Activated T-helper 1 cell treated with anti-CD3 and anti-CD28 coated beads, Interleukin-2, amount 50 U/mL, for 16 hours (primary cell): ENCODE data around the gene KNCN.

ENCODE experiments used
- DNase-seq, 2 donors: peaks; one replicate each; pipeline ENCODE4 v3.0.0-alpha.2; 2020; ENCODE audit warnings: low read depth in 1 of 2, low spot score in 1 of 2

The KNCN gene

DNA sequence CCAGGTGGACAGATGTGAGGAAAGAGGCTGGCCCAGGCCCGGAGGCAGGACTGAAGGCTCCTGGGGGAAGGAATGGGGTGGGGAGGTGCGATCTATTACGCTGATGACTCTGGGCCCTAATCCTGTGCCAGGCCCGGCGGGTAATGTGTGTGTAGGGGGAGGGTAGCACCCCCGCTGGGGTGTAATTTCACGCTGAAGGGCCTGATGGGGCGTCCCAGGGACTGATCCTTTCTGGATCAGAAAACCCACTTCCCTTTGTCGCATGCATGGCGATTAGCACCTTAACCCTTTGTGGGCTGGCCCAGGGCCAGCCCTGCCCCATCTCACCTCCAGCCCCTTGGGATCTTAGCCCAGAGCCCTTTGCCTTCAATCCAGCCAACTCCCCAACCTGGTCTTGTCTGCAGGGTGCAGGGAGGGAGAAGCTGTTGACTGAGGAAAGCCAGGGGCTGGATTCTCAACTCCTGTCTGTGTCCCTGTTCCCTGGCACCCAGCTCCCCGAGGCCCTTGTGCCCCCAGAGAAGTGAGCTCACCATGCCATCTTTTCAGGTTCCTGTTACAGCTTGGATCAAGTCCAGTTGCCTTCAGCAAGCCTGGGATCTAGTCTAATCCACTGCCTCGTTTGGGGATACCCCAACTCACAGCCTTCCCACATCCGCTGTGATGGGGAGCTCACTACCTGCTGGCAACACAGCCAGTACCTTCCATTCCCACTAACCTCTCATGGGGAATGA lies 26.0 kb downstream of the KNCN start:
- no peak for DNase-seq

- DNase-seq = no peak
Observed at GRCh38 chr1:46524843-46525242, 26.6 kb downstream of the KNCN start.

DNA sequence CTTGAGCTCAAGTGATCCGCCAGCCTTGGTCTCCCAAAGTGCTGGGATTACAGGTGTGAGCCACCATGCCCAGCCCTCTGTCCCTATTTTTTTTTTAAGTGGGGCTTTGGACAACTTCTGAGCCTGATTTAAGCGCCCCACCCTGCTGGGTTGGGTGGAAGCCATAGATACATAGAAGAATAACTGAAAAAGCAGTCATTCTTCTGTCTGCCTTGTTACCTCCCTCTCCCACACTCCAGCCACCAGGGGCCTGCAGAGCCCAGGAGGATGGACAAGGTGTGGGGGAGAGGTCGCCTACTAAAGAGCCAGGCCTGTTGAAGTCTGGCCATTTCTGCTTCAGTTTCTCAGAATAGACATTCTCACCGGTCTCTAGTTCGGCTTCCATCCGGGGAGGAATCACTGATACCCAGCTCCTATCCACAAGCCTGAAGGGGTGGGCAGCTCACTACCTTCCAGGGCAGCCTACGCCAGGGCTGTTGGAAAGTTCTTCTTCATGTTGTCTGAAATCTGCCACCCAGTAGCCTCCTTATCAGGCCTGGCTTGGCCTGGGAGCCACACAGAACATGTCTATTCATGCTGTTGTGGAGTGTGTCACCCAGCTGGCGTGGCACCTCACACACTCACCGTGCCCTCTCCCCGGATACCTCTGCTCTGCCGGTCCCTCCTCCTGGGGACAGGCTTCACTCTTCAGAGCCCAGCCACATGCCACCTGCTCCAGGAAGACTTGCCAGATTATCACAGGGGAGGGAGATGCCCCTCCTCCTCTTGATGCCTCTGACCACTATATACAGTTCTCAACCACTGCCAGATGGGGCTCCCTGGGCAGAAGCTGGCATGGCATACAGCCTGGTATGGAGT lies 27.7 kb downstream of the KNCN start:
- no peak for DNase-seq

- DNase-seq = no peak
Observed at GRCh38 chr1:46522969-46523320, 28.5 kb downstream of the KNCN start.

DNA sequence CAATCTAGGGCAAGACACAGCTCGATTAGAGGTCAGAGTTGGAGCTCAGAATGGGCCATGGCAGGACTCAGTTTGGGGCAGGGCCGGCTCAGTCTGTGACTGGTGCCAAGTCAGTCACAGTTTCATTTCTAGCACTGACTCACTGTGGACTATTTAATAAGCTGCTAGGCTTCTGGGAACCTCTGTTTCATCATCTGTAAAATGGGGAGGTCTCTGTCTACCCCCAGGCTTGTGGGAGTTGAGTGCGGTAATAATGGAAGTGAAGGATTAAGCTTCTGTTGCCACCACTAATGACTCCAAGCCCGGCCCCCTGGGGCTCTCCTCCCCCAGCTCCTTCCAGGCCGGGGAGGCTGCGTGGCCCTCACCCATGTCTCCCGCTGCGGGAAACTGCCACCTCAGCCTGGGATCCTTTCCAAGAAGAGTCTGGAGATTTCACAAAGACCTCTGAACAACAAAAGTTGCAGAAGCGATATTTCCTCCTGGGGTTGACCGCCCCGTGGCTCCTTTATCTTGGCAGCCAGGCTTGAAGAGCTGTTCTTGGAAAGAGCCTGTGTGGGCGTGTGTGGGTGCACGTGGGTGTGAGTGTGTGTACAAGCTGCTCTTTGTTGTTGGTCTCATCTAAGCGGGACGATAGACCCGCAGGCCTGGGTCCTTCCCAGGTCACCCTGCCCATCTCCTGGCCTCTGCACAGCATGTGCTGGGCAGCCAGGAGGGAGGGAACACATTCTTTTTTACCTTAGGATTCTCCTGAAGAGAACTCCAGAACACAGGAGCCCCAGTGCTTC lies 29.1 kb downstream of the KNCN start:
- no peak for DNase-seq

GRCh38 chr1:46521414-46521813 lies 30.0 kb downstream of the KNCN start:
- DNase-seq = no peak

GRCh38 chr1:46520063-46520911 lies 31.2 kb downstream of the KNCN start:
- no peak for DNase-seq

DNA sequence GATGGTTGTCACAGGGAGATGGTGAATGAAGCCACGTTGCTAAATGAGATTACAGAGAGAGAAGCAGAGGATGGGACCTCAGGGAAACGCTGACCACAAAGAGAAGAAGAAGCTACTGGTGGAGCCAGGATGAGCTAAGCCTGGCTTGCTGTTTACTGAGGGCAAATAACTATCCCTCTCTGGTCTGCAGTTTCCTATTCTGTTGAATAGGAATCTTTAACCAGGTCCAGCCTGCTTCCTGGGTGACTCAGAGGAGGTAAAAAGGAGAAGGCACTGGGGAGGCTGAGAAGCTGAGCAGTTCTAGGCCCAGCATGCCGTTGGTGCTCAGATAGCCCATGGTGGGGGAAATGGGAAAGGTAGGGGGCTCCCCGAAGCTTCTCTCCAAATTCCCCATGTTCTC lies 32.2 kb downstream of the KNCN start:
- no peak for DNase-seq

DNA sequence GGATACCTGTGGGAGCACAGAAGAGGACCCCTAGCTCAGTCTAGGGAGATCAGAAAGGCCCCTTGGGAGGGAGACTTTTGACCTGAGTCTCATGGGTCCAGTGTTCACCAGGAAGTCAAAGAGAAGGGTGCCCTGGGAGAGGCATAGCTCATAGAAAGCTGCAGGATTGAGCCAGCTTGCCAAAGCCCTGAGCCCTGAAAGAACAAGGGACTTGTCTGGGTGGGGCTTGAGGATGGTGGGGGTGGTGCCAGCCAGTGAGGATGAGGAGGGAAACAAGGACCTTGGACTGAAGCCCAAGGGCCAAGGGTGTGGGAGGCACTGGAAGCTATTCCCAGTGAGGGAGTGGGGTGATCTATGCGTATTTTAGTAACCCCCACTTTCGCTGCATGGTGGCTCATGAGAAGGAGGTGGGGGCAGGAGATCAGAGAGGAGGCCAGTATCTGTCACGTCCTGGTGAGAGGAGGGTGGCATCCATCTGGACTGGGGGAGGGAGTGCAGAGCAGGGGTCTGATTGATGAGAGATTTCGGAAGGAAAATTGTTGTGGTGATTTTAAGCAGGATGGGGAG lies 33.4 kb downstream of the KNCN start:
- DNase-seq = no peak

GRCh38 chr1:46517010-46517600 lies 34.3 kb downstream of the KNCN start:
- DNase-seq = no peak

DNA sequence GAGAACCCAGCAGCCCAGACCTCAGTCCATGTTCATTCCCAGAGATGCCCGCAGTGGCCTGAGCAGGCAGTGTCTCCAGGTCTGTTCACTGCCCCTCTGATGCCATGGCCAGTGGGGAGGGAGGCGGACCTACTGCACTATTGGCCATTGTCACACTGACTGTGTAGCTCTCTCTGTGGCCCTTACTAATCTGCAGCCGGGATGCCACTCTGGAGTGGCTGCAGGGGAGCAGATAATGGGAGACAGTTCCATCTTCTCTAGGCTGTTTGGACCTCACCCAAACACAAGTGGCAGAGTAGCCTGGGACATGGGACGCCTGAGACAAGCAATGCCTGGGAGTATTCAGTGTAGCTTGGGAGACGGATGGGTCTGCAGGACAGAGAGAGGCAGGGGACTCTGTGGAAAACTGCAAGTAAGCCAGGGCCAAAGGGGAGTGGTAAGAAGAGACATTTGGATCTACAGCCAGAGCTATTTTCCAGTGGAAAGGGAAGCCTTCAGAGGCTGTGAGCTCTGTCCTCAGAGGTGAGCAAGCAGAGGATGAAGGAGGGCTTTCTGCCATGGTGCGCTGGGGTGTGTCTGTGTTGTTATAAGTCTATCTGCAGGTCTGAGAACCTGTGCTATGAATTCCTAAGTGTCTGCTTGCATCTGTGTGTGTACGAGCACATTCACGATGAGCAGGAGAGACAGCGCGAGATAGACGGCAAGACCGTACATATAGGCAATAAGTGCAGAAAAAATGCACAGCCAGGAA lies 35.1 kb downstream of the KNCN start:
- DNase-seq = no peak

- DNase-seq = no peak
Observed at GRCh38 chr1:46515576-46515975, 35.9 kb downstream of the KNCN start.

DNA sequence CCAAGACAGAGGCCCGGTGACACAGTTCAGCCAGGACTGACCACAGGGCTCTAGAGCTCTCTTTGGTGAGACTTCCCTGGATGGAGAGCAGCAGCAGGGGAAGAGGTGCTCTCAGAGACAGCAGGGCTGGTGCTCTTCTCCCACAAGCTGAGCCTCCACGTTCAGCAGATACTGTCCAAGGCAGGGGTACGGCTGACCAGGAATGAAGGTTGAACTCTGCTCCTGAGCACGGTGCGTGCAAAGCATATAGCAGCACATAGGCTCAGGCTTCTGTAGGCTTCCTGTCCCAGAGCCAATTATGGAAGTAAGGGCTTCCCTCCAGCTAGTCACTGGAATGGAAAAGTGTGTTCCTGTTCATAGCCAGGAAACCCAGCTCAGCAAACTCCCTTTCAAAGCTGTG lies 37.9 kb downstream of the KNCN start:
- DNase-seq = no peak

- no peak for DNase-seq
Observed at GRCh38 chr1:46512792-46513190, 38.7 kb downstream of the KNCN start.

- DNase-seq = no peak
Observed at GRCh38 chr1:46512135-46512791, 39.2 kb downstream of the KNCN start.

- DNase-seq = no peak
Observed at GRCh38 chr1:46510998-46511365, 40.5 kb downstream of the KNCN start.

- no peak for DNase-seq
Observed at GRCh38 chr1:46510341-46510997, 41.0 kb downstream of the KNCN start.

DNA sequence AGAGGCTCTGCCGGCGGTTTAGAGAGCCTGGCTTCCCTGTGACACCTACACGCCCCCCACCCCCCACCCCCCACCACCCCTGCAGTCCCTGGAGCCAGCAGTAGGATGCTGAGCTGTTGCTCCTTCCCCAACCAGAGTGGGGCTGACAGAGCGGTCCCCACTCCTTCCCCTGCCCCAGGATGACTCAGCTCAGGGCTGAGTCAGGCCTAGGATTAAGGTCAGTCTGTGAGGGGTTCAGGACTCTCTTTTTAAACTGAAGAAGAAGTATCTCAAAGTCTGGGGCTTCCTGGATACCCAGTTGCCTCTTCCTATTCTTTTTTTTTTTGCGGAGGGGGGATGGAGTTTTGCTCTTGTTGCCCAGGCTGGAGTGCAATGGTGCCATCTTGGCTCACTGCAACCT lies 42.7 kb downstream of the KNCN start:
- no peak for DNase-seq
